Mucosa of rectum (tissue), 2 donors: Measurements from ENCODE around the gene C20orf204.

Source experiments
- H3K27ac ChIP-seq, 2 donors: one replicate each; pipeline ENCODE4 v1.7.0; 2013; ENCODE audit warnings: inconsistent platforms in 2 of 2, low read depth in 2 of 2, low read length in 2 of 2
- H3K27me3 ChIP-seq, 2 donors: one replicate each; pipeline ENCODE4 v1.7.0; 2013; ENCODE audit warnings: low read length in 2 of 2; ENCODE audit not compliant: control insufficient read depth in 2 of 2, insufficient read depth in 2 of 2
- H3K36me3 ChIP-seq, 2 donors: one replicate each; pipeline ENCODE4 v1.7.0; 2013; ENCODE audit warnings: low read length in 2 of 2; ENCODE audit not compliant: control insufficient read depth in 2 of 2, insufficient read depth in 2 of 2
- H3K4me1 ChIP-seq, 2 donors: one replicate each; pipeline ENCODE4 v1.7.0; 2013; ENCODE audit warnings: low read length in 2 of 2, mild to moderate bottlenecking in 1 of 2; ENCODE audit not compliant: control insufficient read depth in 2 of 2, insufficient read depth in 2 of 2
- H3K4me3 ChIP-seq, 2 donors: one replicate each; pipeline ENCODE4 v1.7.0; 2013; ENCODE audit warnings: low read length in 2 of 2
- H3K9ac ChIP-seq, 2 donors: one replicate each; pipeline ENCODE4 v1.7.0; 2013; ENCODE audit warnings: low read length in 2 of 2, low read depth in 1 of 2, mild to moderate bottlenecking in 1 of 2
- H3K9me3 ChIP-seq, 2 donors: one replicate each; pipeline ENCODE4 v1.7.0; 2013; ENCODE audit warnings: low read length in 2 of 2; ENCODE audit not compliant: control insufficient read depth in 2 of 2
- donor health status: healthy.
- donor health status: Normal muscosa, but diverticular disease.

Gene C20orf204

GRCh38 chr20:64078934-64079272, 42.9 kb downstream of the C20orf204 start:
- Histone ChIP-seq H3K4me3 (peak overlapping the region; percentile 64 to 70), H3K36me3 (peaks cover 2 to 3% of the 10 kb centered on the region in 2 donors), H3K27ac (peak overlapping the region; percentile 16 to 79), H3K9me3 (no peaks in the 10 kb centered on the region), H3K9ac (peak overlapping the region; percentile 6 to 56), H3K4me1 (peaks cover 19 to 20% of the 10 kb centered on the region in 2 donors), H3K27me3 (peaks cover 8 to 12% of the 10 kb centered on the region in 2 donors)

- Histone ChIP-seq H3K27me3 (peaks cover 13 to 15% of the 10 kb centered on the region in 2 donors), H3K4me3 (peak within 1 kb of the TSS; percentile 64 to 70)
These were observed 43.5 kb downstream of the C20orf204 start, which contains the start of gene RGS19 for GRCh38 chr20:64079273-64080012. Gene RGS19 (minus strand): TSS chr20:64079518. CDS start chr20:64076886, 2,632 bp downstream.

GRCh38 chr20:64080013-64080812, 44.2 kb downstream of the C20orf204 start, which contains the start of gene OPRL1:
Gene OPRL1 (plus strand): TSS chr20:64080082. CDS start chr20:64092721, 12,639 bp downstream.
- Histone ChIP-seq H3K9me3 (no peaks in the 10 kb centered on the region), H3K9ac (peak within 1 kb of the TSS; percentile 56 to 59), H3K27ac (peak within 1 kb of the TSS; percentile 63 to 79), H3K36me3 (no peaks in the 10 kb centered on the region), H3K4me1 (peaks cover 20 to 21% of the 10 kb centered on the region in 2 donors), H3K4me3 (peak within 1 kb of the TSS; percentile 64 to 70), H3K27me3 (peaks cover 15 to 23% of the 10 kb centered on the region in 2 donors)

More at GRCh38 chr20:64079273-64080012, 43.5 kb downstream of the C20orf204 start, which contains the start of gene RGS19:
- Histone ChIP-seq H3K4me1 (peaks cover 20 to 21% of the 10 kb centered on the region in 2 donors), H3K9me3 (no peaks in the 10 kb centered on the region), H3K9ac (peak within 1 kb of the TSS; percentile 56 to 59), H3K27ac (peak within 1 kb of the TSS; percentile 63 to 79), H3K36me3 (no peaks in the 10 kb centered on the region)

GRCh38 chr20:64080813-64081623, 45.0 kb downstream of the C20orf204 start:
- peak overlapping the region in 1 of 2 donors; percentile 54 for H3K4me3 ChIP-seq
- H3K27ac ChIP-seq = peak overlapping the region in 1 of 2 donors; percentile 71
- peaks cover 18 to 29% of the 10 kb centered on the region in 2 donors for H3K27me3 ChIP-seq
- H3K9ac ChIP-seq = no peak overlapping the region
- no peaks in the 10 kb centered on the region for H3K9me3 ChIP-seq
- H3K4me1 ChIP-seq = peaks cover 20 to 21% of the 10 kb centered on the region in 2 donors
- no peaks in the 10 kb centered on the region for H3K36me3 ChIP-seq

- H3K27me3 ChIP-seq = peaks cover 20 to 30% of the 10 kb centered on the region in 2 donors
- H3K4me1 ChIP-seq = peaks cover 20 to 21% of the 10 kb centered on the region in 2 donors
- no peaks in the 10 kb centered on the region for H3K36me3 ChIP-seq
- H3K9me3 ChIP-seq = no peaks in the 10 kb centered on the region
- H3K9ac ChIP-seq = no peak overlapping the region
- H3K4me3 ChIP-seq = no peak overlapping the region
- H3K27ac ChIP-seq = no peak overlapping the region
These were observed 45.6 kb downstream of the C20orf204 start for GRCh38 chr20:64081624-64081964.

- Histone ChIP-seq H3K4me1 (peaks cover 20% of the 10 kb centered on the region in 2 donors), H3K27me3 (peaks cover 22 to 30% of the 10 kb centered on the region in 2 donors), H3K4me3 (no peak overlapping the region), H3K36me3 (no peaks in the 10 kb centered on the region), H3K9me3 (no peaks in the 10 kb centered on the region), H3K27ac (no peak overlapping the region), H3K9ac (no peak overlapping the region)
These were observed 46.2 kb downstream of the C20orf204 start for GRCh38 chr20:64082126-64082731.

GRCh38 chr20:64082820-64083377, 46.9 kb downstream of the C20orf204 start:
- no peaks in the 10 kb centered on the region for H3K9me3 ChIP-seq
- H3K27ac ChIP-seq = no peak overlapping the region
- H3K9ac ChIP-seq = no peak overlapping the region
- peaks cover 22 to 30% of the 10 kb centered on the region in 2 donors for H3K27me3 ChIP-seq
- peaks cover 18 to 20% of the 10 kb centered on the region in 2 donors for H3K4me1 ChIP-seq
- no peak overlapping the region for H3K4me3 ChIP-seq
- H3K36me3 ChIP-seq = no peaks in the 10 kb centered on the region

- no peaks in the 10 kb centered on the region for H3K36me3 ChIP-seq
- no peak overlapping the region for H3K9ac ChIP-seq
- H3K27me3 ChIP-seq = peaks cover 22 to 30% of the 10 kb centered on the region in 2 donors
- peak overlapping the region; percentile 27 to 31 for H3K4me3 ChIP-seq
- H3K27ac ChIP-seq = no peak overlapping the region
- H3K4me1 ChIP-seq = peaks cover 16% of the 10 kb centered on the region in 2 donors
- no peaks in the 10 kb centered on the region for H3K9me3 ChIP-seq
These were observed 47.4 kb downstream of the C20orf204 start for GRCh38 chr20:64083378-64083803.
